Cardiac muscle cell (in vitro differentiated cells and primary cell): ENCODE measurements around the gene CSHL1. TPM values are rescaled to one million over a fixed set of nuclear protein-coding genes. Genes with fewer than 3 reads are reported as not detected.

Source experiments
- DNase-seq, 2 donors: peaks; one replicate each; pipeline versions ENCODE4 v3.0.0 to v3.0.0-alpha.2; 2010 to 2017; ENCODE audit warnings: low read depth in 1 of 2, low spot score in 1 of 2
- H3K27ac ChIP-seq: fragments of 200-600 bp; sonication (generic); 2 replicates; pipeline ENCODE4 v1.5.1; 2016
- H3K27me3 ChIP-seq: fragments of 200-600 bp; sonication (generic); 2 replicates; pipeline ENCODE4 v1.6.0; 2016; ENCODE audit warnings: control low read depth
- H3K36me3 ChIP-seq: fragments of 200-600 bp; sonication (generic); 2 replicates; pipeline ENCODE4 v1.5.1; 2016; ENCODE audit warnings: control low read depth
- H3K4me1 ChIP-seq: fragments of 200-600 bp; sonication (generic); 2 replicates; pipeline ENCODE4 v1.8.1; 2017; ENCODE audit warnings: low read depth, mild to moderate bottlenecking, mixed run types
- H3K4me3 ChIP-seq: fragments of 200-600 bp; sonication (generic); 2 replicates; pipeline ENCODE4 v1.5.1; 2016; ENCODE audit warnings: mild to moderate bottlenecking
- H3K9me3 ChIP-seq: fragments of 200-600 bp; sonication (generic); 2 replicates; pipeline ENCODE4 v1.5.1; 2017; ENCODE audit warnings: low read depth, mild to moderate bottlenecking, control low read depth
- CTCF ChIP-seq: IDR thresholded peaks from 2 replicates; pipeline ENCODE4 v1.5.1; 2012; ENCODE audit warnings: low read depth, mild to moderate bottlenecking, low read length
- polyA plus RNA-seq: library from polyadenylated mRNA; unstranded; fragments of >200 nt; fragmentation: Nextera tagmentation; extraction: Ambion mirVana; gene quantifications from 2 replicates; pipeline ENCODE4 v1.2.1, GENCODE V29; 2016
- total RNA-seq: library from RNA; depleted of rRNA; stranded (reverse); fragments of >200 nt; gene quantifications from 2 replicates; pipeline ENCODE4 v1.2.3, GENCODE V29; 2016

The CSHL1 gene
- total and polyA plus RNA-seq, 2 experiments from 2014 or later, result not detected

- Histone ChIP-seq H3K9me3 (no peaks in the 10 kb centered on the region), H3K36me3 (no peaks in the 10 kb centered on the region), H3K27ac (no peak overlapping the region), H3K4me1 (no peaks in the 10 kb centered on the region), H3K27me3 (no peaks in the 10 kb centered on the region), H3K4me3 (no peak overlapping the region)
- DNase-seq, result no peak
- TF ChIP-seq CTCF, result no peak
These were observed 31.4 kb upstream of the CSHL1 start for GRCh38 chr17:63942309-63942985.

GRCh38 chr17:63941751-63942150 lies 30.7 kb upstream of the CSHL1 start:
- Histone ChIP-seq H3K27me3 (no peaks in the 10 kb centered on the region), H3K4me1 (no peaks in the 10 kb centered on the region), H3K4me3 (no peak overlapping the region), H3K9me3 (no peaks in the 10 kb centered on the region), H3K27ac (no peak overlapping the region), H3K36me3 (no peaks in the 10 kb centered on the region)
- no peak for TF ChIP-seq CTCF
- DNase-seq, result no peak

- no peak overlapping the region for H3K27ac ChIP-seq
- TF ChIP-seq CTCF, result no peak
These were observed 30.1 kb upstream of the CSHL1 start for GRCh38 chr17:63941162-63941561.

GRCh38 chr17:63940584-63940983 lies 29.5 kb upstream of the CSHL1 start:
- TF ChIP-seq CTCF, result no peak
- DNase-seq, result no peak
- Histone ChIP-seq H3K27me3 (no peaks in the 10 kb centered on the region), H3K9me3 (no peaks in the 10 kb centered on the region), H3K4me1 (no peaks in the 10 kb centered on the region), H3K27ac (no peak overlapping the region), H3K36me3 (no peaks in the 10 kb centered on the region), H3K4me3 (no peak overlapping the region)

More at GRCh38 chr17:63941162-63941561, 30.1 kb upstream of the CSHL1 start:
- Histone ChIP-seq H3K4me1 (no peaks in the 10 kb centered on the region), H3K36me3 (no peaks in the 10 kb centered on the region), H3K9me3 (no peaks in the 10 kb centered on the region), H3K4me3 (no peak overlapping the region), H3K27me3 (no peaks in the 10 kb centered on the region)
- DNase-seq, result no peak

DNA sequence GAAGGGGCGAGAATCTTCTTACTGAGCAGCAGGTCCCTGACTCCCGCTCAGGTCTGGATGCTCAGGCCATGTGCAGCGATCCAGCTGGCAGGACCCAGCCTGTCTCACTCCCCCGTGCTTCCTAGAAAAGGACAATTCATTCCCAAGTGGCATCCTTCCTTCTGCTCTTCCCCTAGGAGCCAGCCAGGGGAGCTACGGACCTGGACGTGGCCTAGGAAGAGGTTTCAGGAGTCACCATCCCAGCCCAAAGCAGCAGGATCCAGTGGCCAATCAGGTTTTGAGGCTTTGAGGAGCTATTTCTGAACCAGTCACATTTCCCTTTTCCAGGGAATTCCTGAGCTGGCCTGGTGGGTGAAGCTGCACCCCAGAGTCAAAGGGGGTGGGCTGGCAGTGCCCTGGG lies 28.8 kb upstream of the CSHL1 start:
- no peaks in the 10 kb centered on the region for H3K27me3 ChIP-seq
- H3K4me3 ChIP-seq, result no peak overlapping the region
- no peaks in the 10 kb centered on the region for H3K9me3 ChIP-seq
- TF ChIP-seq CTCF, result no peak
- no peak for DNase-seq
- no peaks in the 10 kb centered on the region for H3K4me1 ChIP-seq
- no peaks in the 10 kb centered on the region for H3K36me3 ChIP-seq
- no peak overlapping the region for H3K27ac ChIP-seq
